B cell (primary cell): ENCODE results near the gene BIRC7.

ENCODE experiments used
- EZH2 ChIP-seq: IDR thresholded peaks from 2 replicates; pipeline ENCODE4 v1.6.1; 2012; ENCODE audit warnings: borderline replicate concordance, low read depth, mild to moderate bottlenecking, moderate library complexity, low read length; ENCODE audit not compliant: insufficient read depth, poor library complexity, severe bottlenecking
- TF ChIP-seq, protein P1 (sequence below): fragments of 200-600 bp; IDR thresholded peaks from one replicate; pipeline ENCODE4 v1.8.0; 2022; ENCODE audit warnings: antibody characterized with exemption, mild to moderate bottlenecking

DNA sequence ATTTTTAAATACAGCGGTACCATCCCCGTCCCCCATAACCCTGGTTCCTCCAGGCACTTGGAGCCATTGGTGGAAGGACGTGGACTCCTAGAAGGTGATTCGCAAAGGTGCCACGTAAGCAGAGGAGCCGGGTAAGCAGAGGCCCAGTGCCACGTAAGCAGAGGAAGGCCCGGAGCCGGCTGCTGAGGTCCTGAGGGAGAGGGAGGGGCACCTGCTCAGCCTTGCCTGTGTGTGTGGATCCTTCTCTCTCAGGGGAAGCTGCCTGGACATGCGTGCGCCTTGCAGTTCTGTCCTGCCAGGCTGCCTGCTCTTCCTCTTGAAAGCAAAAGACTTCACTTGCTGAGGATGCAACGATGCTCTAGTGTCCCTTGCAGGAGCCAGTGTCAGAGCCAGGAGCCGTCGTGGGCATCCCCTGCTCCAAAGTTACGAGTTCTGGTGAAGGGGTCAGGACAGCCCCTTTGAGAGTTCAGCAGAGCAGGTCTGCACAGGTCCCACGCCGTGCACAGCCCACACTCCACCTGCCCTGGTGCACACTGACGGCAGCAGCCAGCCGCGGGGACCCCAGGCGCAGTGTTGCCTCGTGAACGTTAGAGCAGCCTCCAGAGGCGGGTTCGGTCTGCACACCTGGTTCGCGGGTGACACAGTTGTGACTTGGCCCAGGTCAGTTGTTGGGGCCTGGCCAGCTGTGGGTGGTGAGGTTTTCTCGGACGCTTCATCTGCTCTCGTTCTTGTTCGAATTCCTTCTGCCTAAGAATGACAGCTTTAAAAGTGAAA, 20.4 kb downstream of the BIRC7 start:
- TF ChIP-seq, protein P1, sequence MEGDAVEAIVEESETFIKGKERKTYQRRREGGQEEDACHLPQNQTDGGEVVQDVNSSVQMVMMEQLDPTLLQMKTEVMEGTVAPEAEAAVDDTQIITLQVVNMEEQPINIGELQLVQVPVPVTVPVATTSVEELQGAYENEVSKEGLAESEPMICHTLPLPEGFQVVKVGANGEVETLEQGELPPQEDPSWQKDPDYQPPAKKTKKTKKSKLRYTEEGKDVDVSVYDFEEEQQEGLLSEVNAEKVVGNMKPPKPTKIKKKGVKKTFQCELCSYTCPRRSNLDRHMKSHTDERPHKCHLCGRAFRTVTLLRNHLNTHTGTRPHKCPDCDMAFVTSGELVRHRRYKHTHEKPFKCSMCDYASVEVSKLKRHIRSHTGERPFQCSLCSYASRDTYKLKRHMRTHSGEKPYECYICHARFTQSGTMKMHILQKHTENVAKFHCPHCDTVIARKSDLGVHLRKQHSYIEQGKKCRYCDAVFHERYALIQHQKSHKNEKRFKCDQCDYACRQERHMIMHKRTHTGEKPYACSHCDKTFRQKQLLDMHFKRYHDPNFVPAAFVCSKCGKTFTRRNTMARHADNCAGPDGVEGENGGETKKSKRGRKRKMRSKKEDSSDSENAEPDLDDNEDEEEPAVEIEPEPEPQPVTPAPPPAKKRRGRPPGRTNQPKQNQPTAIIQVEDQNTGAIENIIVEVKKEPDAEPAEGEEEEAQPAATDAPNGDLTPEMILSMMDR: no peak
- no peak for TF ChIP-seq EZH2
